Suppressor macrophage treated with lipopolysaccharide for 1 hour (primary cell): ENCODE results near the gene LRRC71.

ENCODE experiments used
- DNase-seq, 3 donors: peaks; one replicate each; pipeline ENCODE4 v3.0.0-alpha.2; 2020 to 2022

The LRRC71 gene

GRCh38 chr1:156893048-156893953 lies 27.1 kb upstream of the LRRC71 start, which contains the start of gene PEAR1:
PEAR1 (plus strand) TSS chr1:156893718; CDS start chr1:156903927, 10,209 bp downstream.
- DNase-seq: no peak

- DNase-seq: no peak
These were observed 26.4 kb upstream of the LRRC71 start for GRCh38 chr1:156894001-156894400.

- DNase-seq: no peak
These were observed 25.5 kb upstream of the LRRC71 start for GRCh38 chr1:156894711-156895454.

GRCh38 chr1:156895455-156895812 lies 25.0 kb upstream of the LRRC71 start:
- no peak for DNase-seq

- DNase-seq: no peak
These were observed 24.5 kb upstream of the LRRC71 start for GRCh38 chr1:156895927-156896326.

- DNase-seq: no peak
These were observed 23.9 kb upstream of the LRRC71 start for GRCh38 chr1:156896490-156897033.

GRCh38 chr1:156897078-156897825 lies 23.2 kb upstream of the LRRC71 start:
- DNase-seq: no peak

GRCh38 chr1:156898161-156898566 lies 22.3 kb upstream of the LRRC71 start:
- DNase-seq: peak in 2 of 3 donors; percentile 40 to 65

GRCh38 chr1:156898971-156899664 lies 21.3 kb upstream of the LRRC71 start:
- DNase-seq: no peak

- DNase-seq: peak in 2 of 3 donors; percentile 50 to 64
These were observed 20.3 kb upstream of the LRRC71 start for GRCh38 chr1:156899956-156900718.

- no peak for DNase-seq
These were observed 19.4 kb upstream of the LRRC71 start for GRCh38 chr1:156900896-156901589.

- no peak for DNase-seq
These were observed 18.9 kb upstream of the LRRC71 start for GRCh38 chr1:156901590-156901900.

- no peak for DNase-seq
These were observed 18.2 kb upstream of the LRRC71 start for GRCh38 chr1:156901966-156902915.

GRCh38 chr1:156903328-156904091 lies 16.9 kb upstream of the LRRC71 start:
- DNase-seq: no peak

- no peak for DNase-seq
These were observed 16.1 kb upstream of the LRRC71 start for GRCh38 chr1:156904187-156904959.

- no peak for DNase-seq
These were observed 15.3 kb upstream of the LRRC71 start for GRCh38 chr1:156905176-156905575.

- DNase-seq: peak; percentile 49 to 70 (median 53)
These were observed 14.8 kb upstream of the LRRC71 start for GRCh38 chr1:156905651-156906050.
